Suprapubic skin (tissue), 4 donors: ENCODE results near the gene B3GALT4. TPM values are rescaled to one million over a fixed set of nuclear protein-coding genes. Genes with fewer than 3 reads are reported as not detected.

Source experiments
- DNase-seq, 2 donors: peaks; one replicate each; pipeline ENCODE4 v3.0.0-alpha.2; 2019; ENCODE audit warnings: low spot score in 2 of 2
- H3K27ac ChIP-seq: fragments of 200-600 bp; sonication (generic); one replicate; pipeline ENCODE4 v1.5.1; 2019
- H3K27me3 ChIP-seq: fragments of 200-600 bp; sonication (generic); one replicate; pipeline ENCODE4 v1.5.1; 2019
- H3K36me3 ChIP-seq: fragments of 200-600 bp; sonication (generic); one replicate; pipeline ENCODE4 v1.5.1; 2019
- H3K4me1 ChIP-seq: fragments of 200-600 bp; sonication (generic); one replicate; pipeline ENCODE4 v1.5.1; 2019
- H3K4me3 ChIP-seq: fragments of 200-600 bp; sonication (generic); one replicate; pipeline ENCODE4 v1.5.1; 2019; ENCODE audit warnings: mild to moderate bottlenecking
- H3K9me3 ChIP-seq: fragments of 200-600 bp; sonication (generic); one replicate; pipeline ENCODE4 v1.5.1; 2019
- CTCF ChIP-seq, 2 donors: fragments of 200-600 bp in 1 of 2; fragments of 450-650 bp in 1 of 2; sonication (generic) in 1 of 2; IDR thresholded peaks; one replicate each; pipeline ENCODE4 v1.5.1; 2016 to 2019; ENCODE audit warnings: antibody characterized with exemption in 2 of 2, mild to moderate bottlenecking in 1 of 2, moderate library complexity in 1 of 2
- EP300 ChIP-seq: sonication (generic); formaldehyde crosslinking; IDR thresholded peaks from one replicate; pipeline ENCODE4 v1.6.1; 2017; ENCODE audit warnings: antibody characterized with exemption
- POLR2A ChIP-seq, 2 donors: fragments of 450-650 bp; IDR thresholded peaks; one replicate each; pipeline ENCODE4 v1.6.1; 2017; ENCODE audit warnings: antibody characterized with exemption in 2 of 2, mild to moderate bottlenecking in 2 of 2, moderate library complexity in 2 of 2
- POLR2AphosphoS5 ChIP-seq, 3 donors: sonication (generic); formaldehyde crosslinking; IDR thresholded peaks; one replicate each; pipeline ENCODE4 v1.6.1; 2017; ENCODE audit warnings: antibody characterized with exemption in 3 of 3
- WGBS: methylation state at CpG from one replicate; pipeline ENCODE4 v1.1.5; 2018; 5-methylcytosine and 5-hydroxymethylcytosine counted together
- total RNA-seq, 4 donors: library from RNA; depleted of rRNA; stranded (reverse); fragments of >200 nt; gene quantifications; one replicate each; pipeline ENCODE4 v1.1.0, GENCODE V29; 2016

B3GALT4 gene
- total RNA-seq, 4 donors from 2014 or later = 16.6 to 26.2 (median 18.2) TPM

- no peaks in the 10 kb centered on the region for H3K9me3 ChIP-seq
- WGBS = 0% methylated on average over 10 of the region's 54 CpGs
- H3K36me3 ChIP-seq = peaks cover 42% of the 10 kb centered on the region
- peak overlapping the region; percentile 96 for H3K27ac ChIP-seq
- TF ChIP-seq POLR2A (IDR thresholded peaks at IDR 0.05) (peak in 1 of 2 donors; percentile 78), POLR2AphosphoS5 (IDR thresholded peaks at IDR 0.05) (peak; percentile 55 to 80 (median 70)), CTCF (IDR thresholded peaks at IDR 0.05) (peak; percentile 64 to 80), EP300 (no peak)
- H3K4me3 ChIP-seq = peak overlapping the region; percentile 86
- no peaks in the 10 kb centered on the region for H3K27me3 ChIP-seq
- DNase-seq = peak; percentile 95 to 96
- peaks cover 40% of the 10 kb centered on the region for H3K4me1 ChIP-seq
Measured at GRCh38 chr6:33299237-33299944, 22.5 kb downstream of the B3GALT4 start.

GRCh38 chr6:33301877-33302276 lies 25.0 kb downstream of the B3GALT4 start:
- Histone ChIP-seq H3K9me3 (no peaks in the 10 kb centered on the region), H3K27me3 (no peaks in the 10 kb centered on the region), H3K36me3 (peaks cover 43% of the 10 kb centered on the region), H3K4me1 (peaks cover 40% of the 10 kb centered on the region), H3K4me3 (no peak overlapping the region), H3K27ac (no peak overlapping the region)
- TF ChIP-seq CTCF (IDR thresholded peaks at IDR 0.05) (no peak), EP300 (no peak), POLR2AphosphoS5 (IDR thresholded peaks at IDR 0.05) (no peak), POLR2A (IDR thresholded peaks at IDR 0.05) (no peak)
- WGBS = 87% methylated on average over 3 of the region's 3 CpGs
- no peak for DNase-seq

GRCh38 chr6:33304216-33304615 lies 27.3 kb downstream of the B3GALT4 start:
- Histone ChIP-seq H3K4me1 (peaks cover 25% of the 10 kb centered on the region), H3K9me3 (no peaks in the 10 kb centered on the region), H3K27me3 (no peaks in the 10 kb centered on the region), H3K36me3 (peaks cover 48% of the 10 kb centered on the region), H3K4me3 (no peak overlapping the region), H3K27ac (no peak overlapping the region)
- WGBS = 80% methylated on average over 2 of the region's 16 CpGs
- TF ChIP-seq EP300 (no peak), POLR2AphosphoS5 (IDR thresholded peaks at IDR 0.05) (no peak), CTCF (IDR thresholded peaks at IDR 0.05) (no peak), POLR2A (IDR thresholded peaks at IDR 0.05) (no peak)
- no peak for DNase-seq

GRCh38 chr6:33305052-33305451 lies 28.1 kb downstream of the B3GALT4 start:
- TF ChIP-seq POLR2A (IDR thresholded peaks at IDR 0.05) = no peak
- TF ChIP-seq POLR2AphosphoS5 (IDR thresholded peaks at IDR 0.05) = no peak
- TF ChIP-seq CTCF (IDR thresholded peaks at IDR 0.05) = no peak
- TF ChIP-seq EP300 = no peak
- 87% methylated on average over 8 of the region's 8 CpGs for WGBS
- H3K36me3 ChIP-seq = peaks cover 48% of the 10 kb centered on the region
- no peak overlapping the region for H3K27ac ChIP-seq
- H3K9me3 ChIP-seq = no peaks in the 10 kb centered on the region
- no peaks in the 10 kb centered on the region for H3K27me3 ChIP-seq
- H3K4me3 ChIP-seq = no peak overlapping the region
- no peak for DNase-seq
- peaks cover 22% of the 10 kb centered on the region for H3K4me1 ChIP-seq

GRCh38 chr6:33306356-33306755 lies 29.4 kb downstream of the B3GALT4 start:
- Histone ChIP-seq H3K27ac (no peak overlapping the region), H3K36me3 (peaks cover 48% of the 10 kb centered on the region), H3K9me3 (no peaks in the 10 kb centered on the region), H3K27me3 (no peaks in the 10 kb centered on the region), H3K4me3 (no peak overlapping the region), H3K4me1 (peaks cover 14% of the 10 kb centered on the region)
- TF ChIP-seq POLR2A (IDR thresholded peaks at IDR 0.05) (no peak), EP300 (no peak), POLR2AphosphoS5 (IDR thresholded peaks at IDR 0.05) (no peak), CTCF (IDR thresholded peaks at IDR 0.05) (no peak)
- 85% methylated on average over 4 of the region's 4 CpGs for WGBS
- DNase-seq = no peak
